Activated B cell treated with CpG ODN at 0.5 μM for 24 hours (primary cell): ENCODE results near the gene MTARC1. TPM values are rescaled to one million over a fixed set of nuclear protein-coding genes. Genes with fewer than 3 reads are reported as not detected.

Experiments
- ATAC-seq: fragments of 200-7000 bp; cut with Tn5 transposase; one replicate; pipeline ENCODE4 v1.10.0; 2021; ENCODE audit warnings: low read depth, mild to moderate bottlenecking, moderate library complexity
- CTCF ChIA-PET: fragments of 350-600 bp; sonication (Branson Sonifier 250); formaldehyde crosslinking; loops from one replicate; lab custom pipeline; 2021; ENCODE audit warnings: antibody characterized with exemption; lab: Charles Lee
- POLR2A ChIA-PET: fragments of 350-600 bp; sonication (Branson Sonifier 250); formaldehyde crosslinking; loops from one replicate; lab custom pipeline; 2021; ENCODE audit warnings: antibody characterized with exemption; lab: Charles Lee
- DNase-seq: peaks from one replicate; pipeline ENCODE4 v3.0.0; 2022
- H3K27ac Mint-ChIP-seq: one replicate; pipeline ENCODE4 v1.8.0; 2020; ENCODE audit warnings: mixed read lengths
- H3K27me3 Mint-ChIP-seq: one replicate; pipeline ENCODE4 v1.8.0; 2021; ENCODE audit warnings: mixed read lengths
- H3K36me3 Mint-ChIP-seq: one replicate; pipeline ENCODE4 v1.8.0; 2021; ENCODE audit warnings: low read depth, mixed read lengths
- H3K4me1 Mint-ChIP-seq: one replicate; pipeline ENCODE4 v1.8.0; 2021; ENCODE audit warnings: mixed read lengths
- H3K4me3 Mint-ChIP-seq: one replicate; pipeline ENCODE4 v1.8.0; 2020; ENCODE audit warnings: mild to moderate bottlenecking, mixed read lengths
- H3K9me3 Mint-ChIP-seq: one replicate; pipeline ENCODE4 v1.8.0; 2020; ENCODE audit warnings: mixed read lengths
- CTCF ChIP-seq: fragments of 200-600 bp; IDR thresholded peaks from one replicate; pipeline ENCODE4 v1.8.0; 2022; ENCODE audit warnings: antibody characterized with exemption, mild to moderate bottlenecking
- intact Hi-C: fragments of 100-400 bp; cut with micrococcal nuclease; formaldehyde crosslinking; loops from one replicate; pipeline ENCODE4 v1.15.1; 2024
- total RNA-seq: library from RNA; stranded (reverse); gene quantifications from 2 replicates; pipeline ENCODE4 v1.2.3, GENCODE V29; 2022

Gene MTARC1
- total RNA-seq, 1 donor from 2014 or later: 2.2 TPM

- DNase-seq (no peak), ATAC-seq (peak; percentile 32)
- Mint-ChIP-seq H3K4me1 (peaks cover 24% of the 10 kb centered on the region), H3K9me3 (no peaks in the 10 kb centered on the region), H3K36me3 (no peaks in the 10 kb centered on the region), H3K4me3 (peak overlapping the region; percentile 85), H3K27me3 (peaks cover 38% of the 10 kb centered on the region), H3K27ac (no peak overlapping the region)
- CTCF ChIA-PET: interaction anchor here (0.7 to 2.4 kb wide), 3 partner anchors 14 to 29 kb away, joined by 3 to 13 read pairs (median 3); no protein-coding TSS in a partner anchor
- intact Hi-C loops: loop anchor here (1.0 kb wide), 2 partner anchors 23 to 29 kb away; no protein-coding TSS in a partner anchor
- TF ChIP-seq CTCF: no peak
- POLR2A ChIA-PET: interaction anchor here (0.6 to 3.3 kb wide), 3 partner anchors 15 to 557 kb away, joined by 3 to 18 read pairs (median 3); no protein-coding TSS in a partner anchor
These were observed 39.1 kb upstream of the MTARC1 start for GRCh38 chr1:220747437-220748088.

- intact Hi-C loops: loop anchor here (1.0 kb wide), 2 partner anchors 22 to 28 kb away; no protein-coding TSS in a partner anchor
- CTCF ChIA-PET: interaction anchor here (1.3 to 2.4 kb wide), 2 partner anchors 15 to 27 kb away, joined by 3 to 13 read pairs; no protein-coding TSS in a partner anchor
- H3K27ac Mint-ChIP-seq: no peak within 1 kb of the TSS
- POLR2A ChIA-PET: interaction anchor here (0.6 to 3.3 kb wide), 4 partner anchors 15 to 557 kb away, joined by 3 to 18 read pairs (median 3); no protein-coding TSS in a partner anchor
- H3K9me3 Mint-ChIP-seq: no peaks in the 10 kb centered on the region
- no peak for TF ChIP-seq CTCF
- H3K36me3 Mint-ChIP-seq: no peaks in the 10 kb centered on the region
- peak within 1 kb of the TSS; percentile 85 for H3K4me3 Mint-ChIP-seq
- ATAC-seq: peak; percentile 90
- H3K4me1 Mint-ChIP-seq: peaks cover 24% of the 10 kb centered on the region
- DNase-seq: peak; percentile 32
- peaks cover 39% of the 10 kb centered on the region for H3K27me3 Mint-ChIP-seq
These were observed 38.4 kb upstream of the MTARC1 start, which contains the start of gene MTARC2 for GRCh38 chr1:220748089-220748934. Gene MTARC2 (plus strand): TSS chr1:220748322. CDS start chr1:220748532, 210 bp downstream.

GRCh38 chr1:220748936-220749335, 37.8 kb upstream of the MTARC1 start:
- POLR2A ChIA-PET: interaction anchor here (1.2 to 3.3 kb wide), 2 partner anchors 23 to 40 kb away, joined by 3 to 18 read pairs; no protein-coding TSS in a partner anchor
- intact Hi-C loops: loop anchor here (1.0 kb wide), 2 partner anchors 21 to 27 kb away; no protein-coding TSS in a partner anchor

GRCh38 chr1:220750131-220750515, 36.6 kb upstream of the MTARC1 start:
- Mint-ChIP-seq H3K36me3 (no peaks in the 10 kb centered on the region), H3K4me3 (no peak overlapping the region), H3K27ac (no peak overlapping the region), H3K9me3 (no peaks in the 10 kb centered on the region), H3K27me3 (peaks cover 37% of the 10 kb centered on the region), H3K4me1 (peaks cover 24% of the 10 kb centered on the region)
- no peak for DNase-seq
- ATAC-seq: no peak
- TF ChIP-seq CTCF: no peak
- intact Hi-C loops: no loop called here
- CTCF ChIA-PET: no interaction called here
- POLR2A ChIA-PET: interaction anchor here (3.3 kb wide), 1 partner anchor 22 kb away, joined by 18 read pairs; no protein-coding TSS in a partner anchor

More at GRCh38 chr1:220748936-220749335, 37.8 kb upstream of the MTARC1 start:
- peaks cover 39% of the 10 kb centered on the region for H3K27me3 Mint-ChIP-seq
- H3K36me3 Mint-ChIP-seq: no peaks in the 10 kb centered on the region
- no peak for DNase-seq
- peak overlapping the region; percentile 85 for H3K4me3 Mint-ChIP-seq
- H3K4me1 Mint-ChIP-seq: peaks cover 24% of the 10 kb centered on the region
- CTCF ChIA-PET: interaction anchor here (2.4 kb wide), 1 partner anchor 15 kb away, joined by 13 read pairs; no protein-coding TSS in a partner anchor
- no peak for ATAC-seq
- TF ChIP-seq CTCF: no peak
- no peak overlapping the region for H3K27ac Mint-ChIP-seq
- no peaks in the 10 kb centered on the region for H3K9me3 Mint-ChIP-seq
